ENCODE measurements around the gene NTRK3. TPM values are rescaled to one million over a fixed set of nuclear protein-coding genes. Genes with fewer than 3 reads are reported as not detected.
A peak's percentile ranks its signal among the peaks of the same experiment; 100 is the strongest.

Gene NTRK3
- total RNA-seq, 2 donors from 2014 or later, result 3.3 to 6.9 TPM

DNA sequence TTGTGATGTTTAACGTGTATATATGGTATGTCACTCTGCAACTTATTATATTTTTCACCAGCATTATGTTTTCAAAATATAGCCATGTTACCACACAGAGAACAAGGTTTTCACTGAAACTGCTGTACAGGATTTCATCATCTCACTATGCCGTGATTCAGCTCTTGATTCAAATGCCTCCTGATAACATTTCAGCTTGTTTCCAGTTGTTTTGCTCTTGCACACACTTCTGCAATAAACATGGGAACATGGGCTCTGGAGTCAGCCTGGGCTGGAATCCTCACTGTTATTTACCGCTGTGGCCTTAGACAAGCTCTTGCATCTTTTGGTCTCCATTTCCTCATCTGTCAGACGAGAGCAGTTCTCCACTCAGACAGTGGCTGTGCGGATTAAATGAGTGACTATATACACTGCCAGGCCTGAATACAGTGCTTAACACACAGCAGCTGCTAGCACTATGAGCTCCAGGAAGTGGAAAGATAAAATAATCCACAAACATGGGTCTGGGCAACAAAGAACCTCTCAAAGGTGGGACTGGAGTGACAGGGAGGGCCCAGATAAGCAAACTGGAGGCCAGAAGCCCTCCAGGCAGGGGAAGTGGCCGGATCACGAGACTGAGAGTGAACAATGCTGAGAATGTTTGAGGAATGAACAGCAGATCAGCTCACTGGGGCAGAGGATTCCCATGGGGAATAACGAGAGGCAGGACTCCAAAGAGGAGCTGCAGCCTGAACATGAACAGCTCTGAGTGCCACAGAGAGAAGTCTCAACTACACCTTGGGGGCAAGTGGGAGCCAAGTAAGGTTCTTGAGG lies 17.7 kb downstream of the NTRK3 start:
- ATAC-seq, result peak; percentile 57 to 81
- intact Hi-C loops (cut with DNase I), result no loop called here

DNA sequence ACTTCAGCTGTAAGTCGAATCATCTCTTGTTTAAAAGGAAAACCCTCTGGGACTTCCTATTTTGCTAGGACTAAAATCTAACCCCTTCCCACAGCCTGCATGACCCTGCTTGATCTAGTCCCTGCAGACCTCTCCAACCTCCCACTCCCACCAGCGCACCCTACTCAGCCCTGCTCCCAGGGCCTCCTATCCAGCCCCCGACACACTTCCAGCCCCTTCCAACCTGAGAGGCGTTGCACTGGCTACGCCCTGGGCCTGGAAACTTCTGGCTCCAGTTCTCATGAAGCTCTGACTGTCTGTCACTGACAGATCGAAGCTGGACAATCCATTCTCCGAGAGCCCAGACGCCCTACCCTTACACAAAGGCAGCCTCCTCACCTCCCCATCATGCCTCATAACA lies 21.8 kb downstream of the NTRK3 start:
- ATAC-seq (no peak), DNase-seq (no peak)
- intact Hi-C loops (cut with DNase I), result no loop called here

More for the DNA sequence above, 17.7 kb downstream of the NTRK3 start:
- DNase-seq, result no peak

- DNase-seq, result no peak
- no peak for ATAC-seq
- intact Hi-C loops (cut with DNase I), result no loop called here
Observed at GRCh38 chr15:88233921-88234320, 22.6 kb downstream of the NTRK3 start.

DNA sequence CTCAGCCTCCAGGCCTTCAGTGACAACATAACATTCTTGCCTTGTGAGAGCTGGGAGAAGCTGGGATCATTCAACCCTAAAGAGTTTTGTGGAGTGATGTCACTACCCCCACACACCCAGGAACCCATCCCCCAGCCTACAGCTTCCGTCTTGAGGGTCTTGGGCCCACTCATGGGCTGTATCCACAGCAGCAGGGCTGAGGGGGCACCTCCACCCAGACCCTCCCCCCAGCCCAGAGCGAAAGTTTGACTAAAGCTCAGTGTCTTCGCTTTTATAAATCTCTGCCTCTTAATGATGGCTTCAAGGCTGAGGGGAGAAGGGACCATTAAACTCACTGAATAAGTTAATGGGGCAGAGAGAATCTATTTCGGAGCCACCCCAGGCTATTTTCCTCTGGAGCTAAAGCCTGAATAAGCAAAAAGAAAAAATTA lies 23.8 kb downstream of the NTRK3 start:
- ATAC-seq, result no peak
- intact Hi-C loops (cut with DNase I), result no loop called here
- DNase-seq, result no peak

- no peak for ATAC-seq
- DNase-seq, result no peak
- intact Hi-C loops (cut with DNase I), result no loop called here
Observed at GRCh38 chr15:88231909-88232644, 24.5 kb downstream of the NTRK3 start.

DNA sequence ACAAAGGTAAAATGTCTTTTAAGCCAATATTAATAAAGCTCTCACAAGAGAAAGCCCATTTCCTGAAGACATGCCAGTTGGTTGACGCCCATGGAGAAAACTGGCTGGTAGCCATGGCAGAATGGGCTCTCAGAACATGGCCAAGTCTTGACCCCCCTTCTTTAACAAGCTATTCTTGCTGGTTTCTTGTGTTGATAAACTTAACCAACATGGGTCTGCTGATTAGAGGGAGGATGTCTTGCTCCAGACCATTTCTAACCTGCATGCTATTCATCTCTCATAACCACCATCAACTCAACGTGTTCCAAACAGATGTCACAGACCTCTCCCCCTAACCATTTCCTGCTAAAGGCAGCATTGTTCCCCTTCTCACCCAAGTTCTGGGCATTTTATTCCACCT lies 25.7 kb downstream of the NTRK3 start:
- intact Hi-C loops (cut with DNase I), result no loop called here
- ATAC-seq, result no peak
- DNase-seq, result no peak

- DNase-seq, result no peak
- intact Hi-C loops (cut with DNase I), result no loop called here
- ATAC-seq, result no peak
Observed at GRCh38 chr15:88225461-88225860, 31.1 kb downstream of the NTRK3 start.

GRCh38 chr15:88223084-88223483 lies 33.5 kb downstream of the NTRK3 start:
- ATAC-seq, result no peak
- intact Hi-C loops (cut with DNase I), result no loop called here
- no peak for DNase-seq

DNA sequence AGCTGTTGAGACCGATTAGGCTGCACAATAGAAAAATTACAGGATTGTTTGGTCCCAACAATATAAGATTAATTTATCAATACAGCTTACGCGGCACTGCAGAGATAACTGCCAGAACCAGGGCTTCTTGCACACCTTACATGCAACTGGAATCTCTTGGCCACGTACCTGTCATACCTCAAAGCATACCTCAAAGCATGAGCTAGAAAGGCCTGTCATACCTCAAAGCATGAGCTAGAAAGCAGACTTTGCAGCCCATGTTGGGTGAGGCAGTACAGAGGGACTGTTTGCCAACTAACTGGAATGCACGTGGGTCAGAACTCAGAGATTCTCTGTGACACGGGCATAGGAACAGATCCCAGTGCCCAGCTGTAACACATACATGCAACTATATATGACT lies 34.7 kb downstream of the NTRK3 start:
- no peak for DNase-seq
- intact Hi-C loops (cut with DNase I), result no loop called here
- no peak for ATAC-seq

DNA sequence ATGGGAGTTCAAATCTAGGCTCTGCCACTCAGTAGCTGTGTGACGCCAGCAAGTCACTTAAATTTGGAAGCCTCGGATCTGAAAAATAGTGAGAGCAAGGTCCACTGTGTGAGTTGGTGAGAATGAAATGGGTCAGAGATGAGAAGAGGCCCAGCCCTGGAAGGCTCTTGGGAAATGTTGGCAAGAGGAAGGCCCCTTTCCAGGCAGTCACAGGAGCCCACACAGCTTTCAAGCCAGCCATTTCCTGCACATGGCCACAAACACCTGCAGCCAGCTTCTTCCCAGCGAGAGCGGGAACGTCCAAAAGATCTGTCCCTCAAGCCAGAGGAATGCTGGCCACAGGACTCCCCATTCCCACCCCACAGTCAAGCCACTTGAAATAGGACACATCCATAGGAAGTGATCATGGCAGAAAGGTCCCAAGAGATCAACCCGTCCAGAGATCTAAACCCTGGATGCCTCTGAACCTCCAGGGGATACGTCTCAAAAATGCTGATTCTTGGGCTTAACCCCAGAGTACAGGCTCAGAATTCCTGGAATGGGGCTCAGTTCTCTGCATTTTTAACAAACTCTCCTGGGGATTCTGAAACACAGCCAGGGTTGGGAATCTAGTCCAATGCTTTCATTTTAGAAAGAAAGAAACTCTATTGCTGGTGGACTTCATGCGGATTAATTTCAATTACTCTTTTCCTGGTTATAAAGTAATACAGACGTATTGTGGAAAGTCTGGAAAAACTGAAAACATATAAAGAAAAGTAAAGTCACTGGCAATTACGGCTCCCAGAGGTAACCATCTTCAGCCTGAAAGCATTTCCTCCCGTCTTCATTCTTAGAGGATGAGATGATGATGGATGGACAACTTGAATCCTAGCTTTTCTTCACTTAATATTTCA lies 35.9 kb downstream of the NTRK3 start:
- DNase-seq (no peak), ATAC-seq (peak in 1 of 2 donors; percentile 62)
- intact Hi-C loops (cut with DNase I), result no loop called here

GRCh38 chr15:88219623-88220022 lies 36.9 kb downstream of the NTRK3 start:
- intact Hi-C loops (cut with DNase I), result no loop called here
- ATAC-seq (peak in 1 of 2 donors; percentile 61), DNase-seq (no peak)

DNA sequence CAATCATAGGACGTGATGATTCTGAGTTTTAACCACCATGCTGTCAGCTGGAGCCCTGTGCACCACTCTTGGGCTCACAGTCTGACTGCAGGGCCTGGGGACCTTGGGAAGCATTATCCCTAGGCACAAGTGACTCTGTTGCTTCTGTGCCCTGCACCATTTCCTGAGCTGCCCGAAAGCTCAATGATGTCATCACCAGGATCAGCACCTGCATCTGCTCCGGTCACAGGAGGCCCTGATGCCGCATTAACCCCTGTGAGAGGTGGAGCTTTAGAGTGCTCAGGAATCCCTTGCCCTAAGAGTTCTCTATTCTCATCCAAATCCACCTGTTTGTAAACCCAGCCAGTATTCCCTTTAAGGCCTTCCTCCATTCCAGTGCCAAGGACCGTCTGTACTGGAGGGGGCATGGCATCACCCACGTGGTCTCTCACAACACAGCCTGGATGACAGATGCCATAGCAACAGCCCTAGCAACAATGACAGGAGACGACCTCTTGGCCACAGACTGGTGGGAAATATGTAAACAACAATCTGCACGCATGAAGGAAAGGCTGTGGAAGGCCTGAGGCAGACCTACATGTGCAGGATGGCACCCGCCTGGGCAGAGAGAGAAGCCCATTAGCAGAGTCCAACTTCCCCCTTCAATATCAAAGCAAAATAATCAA lies 37.9 kb downstream of the NTRK3 start:
- DNase-seq, result no peak
- intact Hi-C loops (cut with DNase I), result no loop called here
- ATAC-seq, result no peak

DNA sequence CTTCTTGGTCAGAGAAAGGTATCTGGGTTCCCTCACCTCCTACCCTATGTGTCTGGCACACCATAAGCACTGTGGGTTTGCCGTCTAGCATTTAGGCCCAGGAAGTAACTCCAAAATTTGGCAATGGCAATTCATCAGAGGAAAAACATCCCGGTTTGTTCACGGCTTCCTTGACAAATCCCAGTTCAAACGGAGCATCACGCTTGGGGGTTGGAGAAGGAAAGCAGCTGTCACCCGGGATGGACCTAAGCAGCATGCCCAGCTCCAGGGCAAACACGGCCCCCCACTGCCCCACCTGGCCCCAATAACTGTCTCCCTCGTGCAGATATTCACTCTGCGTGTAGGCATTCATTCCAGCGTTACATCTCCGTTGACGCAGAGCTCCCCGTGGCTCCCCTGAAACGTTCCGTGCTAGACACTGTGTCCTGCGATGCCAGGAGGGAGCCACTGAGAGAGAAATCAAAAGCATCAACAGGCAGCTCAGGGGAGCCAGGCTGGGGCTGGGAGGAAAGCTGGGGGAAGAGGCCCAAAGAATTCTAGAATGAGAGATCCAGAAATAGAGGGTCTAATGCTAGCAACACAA lies 41.4 kb downstream of the NTRK3 start:
- ATAC-seq (no peak), DNase-seq (no peak)
- intact Hi-C loops (cut with DNase I), result no loop called here

GRCh38 chr15:88209111-88209510 lies 47.4 kb downstream of the NTRK3 start:
- DNase-seq (no peak), ATAC-seq (no peak)
- intact Hi-C loops (cut with DNase I), result no loop called here

GRCh38 chr15:88208396-88208795 lies 48.1 kb downstream of the NTRK3 start:
- intact Hi-C loops (cut with DNase I), result no loop called here
- DNase-seq (no peak), ATAC-seq (no peak)

DNA sequence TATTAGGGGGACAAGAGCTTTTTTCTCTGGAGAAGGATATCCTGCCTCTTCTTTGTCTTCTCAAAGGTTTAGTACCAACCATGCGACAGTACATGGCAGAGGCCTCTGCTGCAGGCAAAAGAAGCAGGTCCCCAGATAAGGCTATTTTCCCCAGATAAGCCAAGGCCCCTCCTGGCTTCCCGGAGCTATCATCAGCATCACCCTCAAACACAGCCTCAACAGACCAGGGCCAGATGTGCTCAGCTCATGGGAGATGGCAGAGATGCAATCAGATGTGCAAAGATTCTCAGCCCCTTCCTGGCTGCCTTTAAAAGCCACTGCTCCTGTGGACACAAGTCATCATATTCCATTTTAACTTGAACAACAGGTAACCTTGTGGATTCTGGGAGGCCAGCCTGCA lies 49.0 kb downstream of the NTRK3 start:
- intact Hi-C loops (cut with DNase I), result no loop called here
- no peak for DNase-seq

DNA sequence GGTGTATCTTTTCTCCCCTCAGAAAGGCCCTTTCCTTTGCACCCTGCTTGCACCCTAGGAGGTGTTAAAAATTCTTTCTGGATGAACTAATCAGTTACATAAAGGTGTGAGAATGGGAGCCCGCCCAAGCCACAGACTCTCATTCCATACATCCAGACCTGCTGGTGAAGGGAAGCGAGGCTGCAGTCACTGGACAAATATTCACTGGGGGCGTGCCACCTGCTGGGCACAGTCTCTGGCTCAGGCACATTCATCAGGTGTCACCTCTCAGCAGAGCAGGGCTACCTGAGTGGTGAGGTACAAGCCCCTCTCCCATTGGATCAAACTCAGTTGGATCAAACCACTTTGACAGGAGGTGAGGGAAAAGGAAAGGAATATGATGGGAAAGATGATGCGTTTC lies 52.0 kb downstream of the NTRK3 start:
- ATAC-seq, result no peak
- DNase-seq, result no peak
- intact Hi-C loops (cut with DNase I), result no loop called here

More for the DNA sequence above, 49.0 kb downstream of the NTRK3 start:
- no peak for ATAC-seq

DNA sequence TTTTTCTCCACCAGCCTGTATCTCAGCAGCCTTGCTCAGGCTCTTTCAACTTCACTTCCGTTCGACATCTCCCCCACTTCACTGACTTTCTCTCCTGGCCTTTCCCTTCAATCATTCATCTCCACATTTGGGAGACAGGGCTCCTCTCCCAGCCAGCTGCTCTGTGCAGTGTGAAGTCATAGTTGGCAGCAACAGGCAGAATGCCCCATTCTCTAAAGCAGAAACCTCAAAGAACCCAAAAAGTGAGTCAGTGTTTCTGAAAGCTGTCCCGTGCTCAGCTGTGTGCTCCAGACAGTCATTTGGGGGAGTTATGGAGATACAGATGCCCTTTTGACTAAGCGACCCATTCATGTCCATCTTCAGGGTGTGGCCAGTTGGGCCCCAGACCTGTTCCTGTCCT lies 54.3 kb downstream of the NTRK3 start:
- intact Hi-C loops (cut with DNase I), result no loop called here
- no peak for DNase-seq
- peak in 1 of 2 donors; percentile 68 for ATAC-seq

DNA sequence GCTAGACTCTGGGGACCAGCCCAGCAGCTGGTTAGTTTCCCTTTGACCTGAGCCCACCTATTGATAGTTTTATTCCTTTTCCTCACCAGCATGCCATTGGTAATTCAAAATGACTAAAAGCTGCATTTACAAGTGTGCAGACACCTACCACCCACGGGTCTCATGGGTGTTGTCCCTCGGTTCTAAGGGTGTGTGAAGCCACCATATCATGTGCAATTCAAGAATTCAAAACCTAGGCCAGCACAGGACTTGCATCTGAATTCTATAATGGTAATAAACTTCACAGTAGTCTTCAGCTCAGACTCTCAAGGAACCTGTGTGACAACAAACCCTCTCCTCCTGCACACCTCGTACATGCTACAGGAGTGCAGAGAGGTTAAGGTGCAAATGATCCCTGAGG lies 55.3 kb downstream of the NTRK3 start:
- DNase-seq (no peak), ATAC-seq (no peak)
- intact Hi-C loops (cut with DNase I), result no loop called here
